ENCODE measurements around the gene LPCAT4. TPM values are rescaled to one million over a fixed set of nuclear protein-coding genes. Genes with fewer than 3 reads are reported as not detected.

Gene LPCAT4, protein sequence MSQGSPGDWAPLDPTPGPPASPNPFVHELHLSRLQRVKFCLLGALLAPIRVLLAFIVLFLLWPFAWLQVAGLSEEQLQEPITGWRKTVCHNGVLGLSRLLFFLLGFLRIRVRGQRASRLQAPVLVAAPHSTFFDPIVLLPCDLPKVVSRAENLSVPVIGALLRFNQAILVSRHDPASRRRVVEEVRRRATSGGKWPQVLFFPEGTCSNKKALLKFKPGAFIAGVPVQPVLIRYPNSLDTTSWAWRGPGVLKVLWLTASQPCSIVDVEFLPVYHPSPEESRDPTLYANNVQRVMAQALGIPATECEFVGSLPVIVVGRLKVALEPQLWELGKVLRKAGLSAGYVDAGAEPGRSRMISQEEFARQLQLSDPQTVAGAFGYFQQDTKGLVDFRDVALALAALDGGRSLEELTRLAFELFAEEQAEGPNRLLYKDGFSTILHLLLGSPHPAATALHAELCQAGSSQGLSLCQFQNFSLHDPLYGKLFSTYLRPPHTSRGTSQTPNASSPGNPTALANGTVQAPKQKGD
- total RNA-seq: 5.0 and 16.5 TPM in 2 replicates

DNA sequence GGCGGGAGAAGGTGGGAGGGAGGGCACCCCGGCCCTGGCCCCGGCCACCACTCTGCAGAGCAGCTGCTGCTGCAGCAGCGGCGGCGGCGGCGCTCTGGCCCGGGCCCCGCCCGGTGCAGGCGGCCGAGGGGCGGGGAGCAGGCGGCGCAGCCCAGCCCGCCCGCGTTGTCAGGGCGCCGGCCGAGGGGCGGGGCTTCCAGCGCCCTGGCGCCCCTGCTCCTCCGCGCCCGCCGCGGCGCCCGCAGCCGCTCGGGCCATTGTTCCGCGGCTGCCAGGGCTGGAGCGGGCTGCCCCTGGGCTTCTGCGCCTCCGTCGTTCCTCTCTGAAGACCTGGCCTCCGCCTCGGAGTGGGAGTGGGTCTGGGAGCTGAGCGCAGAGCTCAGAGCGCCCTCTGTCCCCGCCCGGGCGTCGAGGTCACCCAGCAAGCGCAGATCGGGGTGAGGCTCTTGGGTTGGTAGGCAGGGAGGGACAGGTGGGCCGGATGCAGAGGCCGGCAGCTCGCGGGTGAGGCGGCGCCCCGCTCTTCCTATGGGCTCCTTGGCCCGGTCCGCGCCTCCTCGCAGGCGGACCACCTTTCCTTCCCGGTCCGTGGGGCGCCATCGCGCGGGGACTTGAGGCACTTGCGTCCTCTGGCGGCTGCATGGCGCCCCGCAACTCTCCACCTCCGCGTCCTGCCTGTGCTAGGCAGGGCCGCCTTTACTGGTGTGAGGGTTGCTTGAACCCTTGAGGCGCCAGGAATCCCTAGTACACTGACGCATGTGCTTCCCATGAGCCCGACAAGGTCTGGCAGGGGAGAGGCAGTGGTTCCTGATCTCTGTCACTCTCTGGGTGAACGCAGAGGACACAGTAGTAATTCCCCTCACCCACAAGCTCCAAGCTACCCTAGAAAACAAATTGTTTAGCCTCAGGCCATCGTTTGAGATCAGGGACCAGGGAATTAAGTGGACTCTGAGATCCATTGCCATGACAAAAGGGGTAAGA is at the start of gene LPCAT4:
Gene LPCAT4 (minus strand): TSS at position 96 of the 981 bp plus-strand sequence. CDS start 96 bp downstream, outside the sequence.

DNA sequence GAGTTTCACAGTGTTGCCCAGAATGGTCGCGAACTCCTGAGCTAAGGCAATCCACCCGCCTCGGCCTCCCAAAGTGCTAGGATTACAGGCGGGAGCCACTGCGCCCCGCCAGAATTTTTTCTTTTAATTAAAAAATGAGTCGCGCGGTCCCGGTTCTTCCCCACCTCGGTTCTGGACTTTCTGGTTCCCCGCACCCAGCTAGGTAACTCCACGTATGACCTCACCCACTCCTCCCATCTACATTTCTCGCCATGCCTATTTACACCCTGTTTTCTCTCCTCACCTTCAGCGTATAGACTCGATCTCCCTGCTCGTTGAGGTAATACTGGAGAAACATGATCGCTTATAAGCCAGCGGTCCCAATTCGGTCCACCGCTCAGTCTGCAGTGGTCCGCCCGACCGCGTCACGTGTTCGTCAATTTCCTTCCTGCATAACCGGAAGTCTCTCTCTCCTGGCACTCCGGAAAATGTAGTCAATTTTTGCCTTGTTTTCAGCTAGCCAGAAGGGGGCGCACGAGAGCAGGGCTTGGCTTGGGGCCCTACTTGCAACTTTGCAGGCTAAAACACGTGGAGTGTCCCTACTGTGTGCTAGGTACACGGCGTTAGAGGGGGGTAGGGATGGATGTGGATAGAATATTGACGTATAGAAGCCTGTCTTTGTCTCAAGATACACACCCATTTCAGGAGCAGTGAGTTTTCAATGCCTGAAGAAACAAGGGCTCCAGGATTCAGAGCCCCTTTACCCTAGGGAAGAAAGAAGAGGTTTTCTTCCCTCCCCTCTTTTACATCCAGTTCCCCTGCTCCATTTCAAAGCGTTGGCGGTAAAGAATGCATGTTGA is 24.0 kb downstream of the LPCAT4 start, which contains the start of the genes NOP10 and NUTM1:
Gene NOP10 (minus strand): TSS at position 400 of the 839 bp plus-strand sequence. CDS start 63 bp downstream, at position 337.
Gene NUTM1 (plus strand): TSS at position 579 of the 839 bp plus-strand sequence. CDS start 382 bp downstream, outside the sequence.

DNA sequence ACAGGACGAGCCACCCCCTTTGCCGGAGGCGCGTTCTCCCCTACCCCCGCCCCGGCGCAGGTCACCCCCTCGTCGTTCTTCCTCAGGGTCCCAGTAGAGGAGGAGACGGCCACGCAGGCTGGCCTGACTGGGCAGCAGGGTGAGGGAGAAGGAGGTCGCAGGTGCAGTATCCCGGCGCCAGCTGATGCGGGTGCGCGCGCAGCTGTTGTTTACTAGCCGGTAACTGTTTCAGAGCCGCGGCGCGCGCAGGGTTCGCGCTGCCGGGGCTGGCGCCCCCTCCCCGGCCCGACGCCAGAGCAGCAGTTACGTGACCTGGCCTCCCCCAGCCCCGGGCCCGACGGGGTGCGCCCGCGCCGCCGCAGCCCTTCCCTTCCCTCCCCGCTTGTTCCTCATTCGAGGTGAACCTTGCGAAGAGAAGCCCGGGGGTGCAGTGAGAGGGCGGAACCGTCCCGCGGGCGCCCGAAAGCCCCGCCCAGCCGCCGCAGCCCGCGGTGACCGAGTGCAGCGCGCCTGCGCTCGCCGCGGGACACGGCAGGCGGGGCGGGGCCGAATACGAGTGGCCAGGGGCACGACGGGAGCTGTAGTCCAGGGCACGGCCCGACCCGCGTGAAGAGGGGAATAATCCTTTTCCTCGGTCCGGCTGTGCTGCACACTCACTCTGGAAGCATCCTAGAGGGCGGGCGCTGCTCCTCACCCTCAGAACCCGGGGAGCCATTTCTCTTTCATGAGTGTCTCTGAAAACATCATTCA is 29.3 kb downstream of the LPCAT4 start, which contains the start of gene SLC12A6:
Gene SLC12A6 (minus strand): TSS at position 225 of the 750 bp plus-strand sequence. CDS start 1,101 bp downstream, outside the sequence.

Other genes starting within 250 kb of the LPCAT4 start
- 56.1 and 56.4 TPM in 2 replicates for gene KATNBL1, start 157.1 kb downstream of the LPCAT4 start, total RNA-seq
- 107 and 183 TPM in 2 replicates for gene EMC4, start 142.2 kb downstream of the LPCAT4 start, total RNA-seq
- 12.3 and 12.8 TPM in 2 replicates for gene SLC12A6, start 29.4 kb downstream of the LPCAT4 start, total RNA-seq
- 116 and 182 TPM in 2 replicates for gene NOP10, start 24.1 kb downstream of the LPCAT4 start, total RNA-seq
- gene NUTM1, start 23.9 kb downstream of the LPCAT4 start, total RNA-seq: 0.05 TPM in 1 of 2 replicates, not detected in the other
- gene GOLGA8A, start 70.6 kb upstream of the LPCAT4 start, total RNA-seq: 23.2 and 37.8 TPM in 2 replicates
- gene GOLGA8B, start 216.5 kb upstream of the LPCAT4 start, total RNA-seq: 41.1 and 46.6 TPM in 2 replicates

Data from smooth muscle cell of the umbilical artery (primary cell).